IMR-90 (cell line): ENCODE results near the gene KLF11. TPM values are rescaled to one million over a fixed set of nuclear protein-coding genes. Genes with fewer than 3 reads are reported as not detected.

ENCODE experiments used
- ATAC-seq: fragments of 200-7000 bp; cut with Tn5 transposase; 2 replicates; pipeline ENCODE4 v1.9.1; 2020; ENCODE audit warnings: low read depth, mild to moderate bottlenecking, moderate library complexity
- BruUV-seq: library from RNA; stranded (reverse); fragments of 400-500 nt; replicated peaks from 2 replicates; lab custom pipeline; 2021; lab: Mats Ljungman, UMichigan
- CTCF ChIA-PET: fragments of 300-600 bp; formaldehyde crosslinking; extraction: SDS; loops from one replicate; lab custom pipeline; 2021; ENCODE audit warnings: antibody characterized with exemption; lab: Yijun Ruan, JAX
- POLR2A ChIA-PET: fragments of 300-600 bp; sonication (Branson Sonifier 250); formaldehyde crosslinking; loops from one replicate; lab custom pipeline; 2022; ENCODE audit warnings: antibody characterized with exemption; ENCODE audit not compliant: unreplicated experiment; lab: Charles Lee
- DNase-seq: peaks from one replicate; pipeline ENCODE4 v3.0.0; 2013
- H2AFZ ChIP-seq: replicated peaks from 2 replicates; pipeline ENCODE3; 2013; ENCODE audit warnings: low read length, mild to moderate bottlenecking; ENCODE audit not compliant: poor library complexity
- H2AK5ac ChIP-seq: 2 replicates; pipeline ENCODE4 v1.6.1; 2013; ENCODE audit warnings: low read depth, low read length, inconsistent platforms
- H2AK9ac ChIP-seq: replicated peaks from 2 replicates; pipeline ENCODE3; 2013; ENCODE audit warnings: mild to moderate bottlenecking, low read depth, low read length, moderate library complexity; ENCODE audit not compliant: poor library complexity
- H2BK120ac ChIP-seq: 2 replicates; pipeline ENCODE4 v1.6.1; 2013; ENCODE audit warnings: low read depth, low read length, inconsistent platforms
- H2BK15ac ChIP-seq: 3 replicates; pipeline ENCODE4 v1.6.1; 2013; ENCODE audit warnings: low read depth, low read length, inconsistent platforms
- H2BK20ac ChIP-seq: 2 replicates; pipeline ENCODE4 v1.6.1; 2013; ENCODE audit warnings: low read depth, mild to moderate bottlenecking, inconsistent platforms, low read length, moderate library complexity
- H2BK5ac ChIP-seq: 2 replicates; pipeline ENCODE4 v1.6.1; 2013; ENCODE audit warnings: mild to moderate bottlenecking, low read depth, low read length, inconsistent platforms; ENCODE audit not compliant: poor library complexity, severe bottlenecking
- H3K14ac ChIP-seq: replicated peaks from 2 replicates; pipeline ENCODE4 v1.6.1; 2013; ENCODE audit warnings: low read depth, low read length, inconsistent platforms
- H3K18ac ChIP-seq: 2 replicates; pipeline ENCODE4 v1.6.1; 2013; ENCODE audit warnings: low read depth, low read length, control low read depth
- H3K23ac ChIP-seq: 2 replicates; pipeline ENCODE4 v1.6.1; 2013; ENCODE audit warnings: low read depth, low read length, inconsistent platforms
- H3K27ac ChIP-seq: 2 replicates; pipeline ENCODE4 v1.5.1; 2013; ENCODE audit warnings: mild to moderate bottlenecking, control low read depth, low read length; ENCODE audit not compliant: insufficient read depth
- H3K27me3 ChIP-seq: 2 replicates; pipeline ENCODE4 v1.6.1; 2013; ENCODE audit warnings: low read length; ENCODE audit not compliant: control insufficient read depth, insufficient read depth
- H3K36me3 ChIP-seq: 2 replicates; pipeline ENCODE4 v1.6.1; 2013; ENCODE audit warnings: low read length, mixed read lengths; ENCODE audit not compliant: control insufficient read depth, insufficient read depth
- H3K4ac ChIP-seq: 2 replicates; pipeline ENCODE4 v1.6.1; 2013; ENCODE audit warnings: low read depth, low read length, inconsistent platforms
- H3K4me1 ChIP-seq: 2 replicates; pipeline ENCODE4 v1.6.1; 2013; ENCODE audit warnings: low read length, mixed read lengths; ENCODE audit not compliant: control insufficient read depth, insufficient read depth
- H3K4me2 ChIP-seq: 2 replicates; pipeline ENCODE4 v1.6.1; 2013; ENCODE audit warnings: low read depth, mild to moderate bottlenecking, control low read depth, low read length, moderate library complexity
- H3K4me3 ChIP-seq: 2 replicates; pipeline ENCODE4 v1.5.1; 2013; ENCODE audit warnings: low read depth, mild to moderate bottlenecking, control low read depth, low read length, moderate library complexity; ENCODE audit not compliant: insufficient read depth
- H3K56ac ChIP-seq: 2 replicates; pipeline ENCODE4 v1.6.1; 2013; ENCODE audit warnings: low read length, inconsistent platforms; ENCODE audit not compliant: insufficient read depth; ENCODE audit errors: extremely low read depth
- H3K79me1 ChIP-seq, 2 experiments: 2 replicates each; pipeline ENCODE4 v1.6.1; 2013; ENCODE audit warnings: low read length in 2 of 2, inconsistent platforms in 1 of 2, low read depth in 1 of 2
- H3K9ac ChIP-seq: 2 replicates; pipeline ENCODE4 v1.6.1; 2013; ENCODE audit warnings: low read depth, low read length, control low read depth
- H3K9me1 ChIP-seq: 2 replicates; pipeline ENCODE4 v1.6.1; 2013; ENCODE audit warnings: low read length, inconsistent platforms; ENCODE audit not compliant: insufficient read depth
- H3K9me3 ChIP-seq: 2 replicates; pipeline ENCODE4 v1.6.1; 2013; ENCODE audit warnings: low read length; ENCODE audit not compliant: control insufficient read depth, insufficient read depth
- H4K20me1 ChIP-seq: 2 replicates; pipeline ENCODE4 v1.6.1; 2013; ENCODE audit warnings: low read length, inconsistent platforms; ENCODE audit not compliant: insufficient read depth
- H4K5ac ChIP-seq: 2 replicates; pipeline ENCODE4 v1.6.1; 2013; ENCODE audit warnings: mild to moderate bottlenecking, low read depth, low read length, control low read depth
- H4K8ac ChIP-seq, 2 experiments: 2 replicates each; pipeline ENCODE4 v1.6.1; 2013; ENCODE audit warnings: low read depth in 2 of 2, low read length in 2 of 2, control low read depth in 1 of 2, inconsistent platforms in 1 of 2
- H4K91ac ChIP-seq: 2 replicates; pipeline ENCODE4 v1.6.1; 2013; ENCODE audit warnings: low read depth, low read length, inconsistent platforms; ENCODE audit not compliant: insufficient read depth
- CEBPB ChIP-seq: IDR thresholded peaks from 2 replicates; pipeline ENCODE4 v1.6.1; 2012; ENCODE audit warnings: low read depth, low read length, improper control_type of control experiment
- CHD1 ChIP-seq: IDR thresholded peaks from 2 replicates; pipeline ENCODE4 v1.6.1; 2012; ENCODE audit warnings: low read depth, low read length, improper control_type of control experiment
- MAZ ChIP-seq: IDR thresholded peaks from 2 replicates; pipeline ENCODE4 v1.6.1; 2012; ENCODE audit warnings: low read depth, mild to moderate bottlenecking, low read length, improper control_type of control experiment, moderate library complexity, borderline replicate concordance
- MXI1 ChIP-seq: IDR thresholded peaks from 2 replicates; pipeline ENCODE4 v1.6.1; 2012; ENCODE audit warnings: low read depth, mild to moderate bottlenecking, low read length, moderate library complexity, borderline replicate concordance
- POLR2A ChIP-seq: IDR thresholded peaks from 2 replicates; pipeline ENCODE4 v1.6.1; 2012; ENCODE audit warnings: mild to moderate bottlenecking, low read depth, low read length
- RFX5 ChIP-seq: IDR thresholded peaks from 2 replicates; pipeline ENCODE4 v1.8.0; 2012; ENCODE audit warnings: low read depth, mild to moderate bottlenecking, low read length, moderate library complexity
- WGBS, 2 experiments: methylation state at CpG; one replicate each; pipeline versions ENCODE4 v1.1.5 to v1.1.7; 2013; ENCODE audit warnings: missing lambda C conversion rate in 2 of 2; ENCODE audit not compliant: insufficient read length in 1 of 2; ENCODE audit errors: extremely low coverage in 2 of 2; 5-methylcytosine and 5-hydroxymethylcytosine counted together
- dilution Hi-C: fragments of 300-500 bp; cut with HindIII; formaldehyde crosslinking; loops from one replicate; pipeline ENCODE4 v1.14.3; 2018; ENCODE audit warnings: low sequenced_read_pairs; ENCODE audit not compliant: unreplicated experiment
- in situ Hi-C: fragments of 300-500 bp; cut with MboI; formaldehyde crosslinking; loops from 3 replicates; pipeline ENCODE4 v1.14.3; 2019; ENCODE audit warnings: low sequenced_read_pairs, inconsistent platforms, mixed read lengths
- intact Hi-C: fragments of 100-400 bp; cut with micrococcal nuclease; formaldehyde crosslinking; loops from 2 replicates; pipeline ENCODE4 v1.10.0; 2022
- polyA plus RNA-seq, 3 experiments: library from polyadenylated mRNA; depleted of rRNA; stranded (reverse); fragments of >200 nt; gene quantifications; 2 replicates each; pipeline ENCODE4 v1.2.3, GENCODE V29; 2012; ENCODE audit warnings: low replicate concordance in 1 of 3
- total RNA-seq: library from RNA; depleted of rRNA; stranded (reverse); fragments of >200 nt; gene quantifications from 2 replicates; pipeline ENCODE4 v1.2.3, GENCODE V29; 2012
- TF ChIP-seq, protein P1 (sequence below): fragments of 150-350 bp; IDR thresholded peaks from 2 replicates; pipeline ENCODE4 v1.6.1; 2016; ENCODE audit warnings: low read depth, mild to moderate bottlenecking, low read length, moderate library complexity, borderline replicate concordance
- TF ChIP-seq, protein P2 (sequence below): fragments of 150-350 bp; IDR thresholded peaks from 2 replicates; pipeline ENCODE4 v1.6.1; 2017; ENCODE audit warnings: mild to moderate bottlenecking, antibody characterized with exemption, low read length, low read depth

Gene KLF11
- total and polyA plus RNA-seq, 2 of the 4 experiments (the other 2 are of a cell fraction): 2.0 to 2.4 TPM

DNA sequence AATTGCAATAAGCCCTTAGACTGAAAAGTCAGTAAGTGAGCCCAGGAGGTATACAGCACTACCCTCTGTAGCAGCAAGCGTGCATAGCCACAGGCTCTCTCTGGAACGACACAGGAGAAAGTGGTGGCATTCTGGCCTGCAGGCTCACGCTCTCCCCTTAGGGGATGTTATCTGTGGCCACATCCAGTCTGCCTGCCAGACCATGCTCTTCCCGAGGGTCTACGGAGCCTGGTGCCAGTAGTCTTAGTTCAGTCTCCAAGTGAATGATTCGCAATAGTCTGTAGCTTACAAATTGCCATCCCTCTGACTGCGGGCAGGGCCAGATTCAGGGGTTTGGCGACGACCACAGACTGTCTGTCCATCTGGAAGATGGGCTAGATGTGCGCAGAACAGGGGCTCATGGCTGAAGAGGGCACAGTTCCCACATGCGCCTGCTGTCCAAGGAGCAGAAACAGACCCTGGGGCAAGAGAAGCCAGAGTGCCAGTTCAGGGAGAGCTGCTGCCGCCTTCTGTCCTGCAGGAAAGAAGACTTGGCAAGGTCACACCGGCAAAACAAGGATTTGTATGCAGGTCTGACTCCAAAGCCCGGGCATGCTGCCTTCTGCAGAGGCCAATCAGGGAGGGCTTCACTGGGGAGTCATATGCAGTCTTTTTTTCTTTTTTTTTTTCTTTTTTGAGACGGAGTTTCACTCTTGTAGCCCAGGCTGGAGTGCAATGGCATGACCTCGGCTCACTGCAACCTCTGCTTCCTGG, 3.5 kb upstream of the KLF11 start:
- no peak overlapping the region for H3K4ac ChIP-seq
- ChIA-PET POLR2A (no interaction called here), CTCF (no interaction called here)
- H4K8ac ChIP-seq: no peak overlapping the region
- H3K4me2 ChIP-seq: no peak overlapping the region
- H2AK9ac ChIP-seq: no peak overlapping the region
- H3K56ac ChIP-seq: no peak overlapping the region
- BruUV-seq: no TSS peak
- no peaks in the 10 kb centered on the region for H4K20me1 ChIP-seq
- H2BK15ac ChIP-seq: no peak overlapping the region
- H3K18ac ChIP-seq: no peak overlapping the region
- H3K36me3 ChIP-seq: no peaks in the 10 kb centered on the region
- H3K4me3 ChIP-seq: no peak overlapping the region
- in situ Hi-C loops: loop anchor here (10.0 kb wide), 1 partner anchor 475 kb away; no protein-coding TSS in a partner anchor
- no peak overlapping the region for H2AFZ ChIP-seq
- ATAC-seq (no peak), DNase-seq (no peak)
- no peak overlapping the region for H3K27ac ChIP-seq
- H3K79me1 ChIP-seq: peaks cover 0 to 6% of the 10 kb centered on the region in 2 experiments; a peak in 1 of 4 replicates
- no peak for TF ChIP-seq RFX5
- TF ChIP-seq, protein P1, sequence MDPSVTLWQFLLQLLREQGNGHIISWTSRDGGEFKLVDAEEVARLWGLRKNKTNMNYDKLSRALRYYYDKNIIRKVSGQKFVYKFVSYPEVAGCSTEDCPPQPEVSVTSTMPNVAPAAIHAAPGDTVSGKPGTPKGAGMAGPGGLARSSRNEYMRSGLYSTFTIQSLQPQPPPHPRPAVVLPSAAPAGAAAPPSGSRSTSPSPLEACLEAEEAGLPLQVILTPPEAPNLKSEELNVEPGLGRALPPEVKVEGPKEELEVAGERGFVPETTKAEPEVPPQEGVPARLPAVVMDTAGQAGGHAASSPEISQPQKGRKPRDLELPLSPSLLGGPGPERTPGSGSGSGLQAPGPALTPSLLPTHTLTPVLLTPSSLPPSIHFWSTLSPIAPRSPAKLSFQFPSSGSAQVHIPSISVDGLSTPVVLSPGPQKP: no peak
- TF ChIP-seq CEBPB: no peak
- TF ChIP-seq CHD1: no peak
- no peak for TF ChIP-seq MAZ
- TF ChIP-seq, protein P2, sequence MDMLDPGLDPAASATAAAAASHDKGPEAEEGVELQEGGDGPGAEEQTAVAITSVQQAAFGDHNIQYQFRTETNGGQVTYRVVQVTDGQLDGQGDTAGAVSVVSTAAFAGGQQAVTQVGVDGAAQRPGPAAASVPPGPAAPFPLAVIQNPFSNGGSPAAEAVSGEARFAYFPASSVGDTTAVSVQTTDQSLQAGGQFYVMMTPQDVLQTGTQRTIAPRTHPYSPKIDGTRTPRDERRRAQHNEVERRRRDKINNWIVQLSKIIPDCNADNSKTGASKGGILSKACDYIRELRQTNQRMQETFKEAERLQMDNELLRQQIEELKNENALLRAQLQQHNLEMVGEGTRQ: no peak
- TF ChIP-seq POLR2A: no peak
- TF ChIP-seq MXI1: no peak
- no peak overlapping the region for H3K14ac ChIP-seq
- H3K27me3 ChIP-seq: no peaks in the 10 kb centered on the region
- H2AK5ac ChIP-seq: no peak overlapping the region
- H3K9me3 ChIP-seq: no peaks in the 10 kb centered on the region
- H3K4me1 ChIP-seq: peaks cover 9% of the 10 kb centered on the region; the same call in 1 of the 2 replicates
- no peak overlapping the region for H4K91ac ChIP-seq
- dilution Hi-C loops: no loop called here
- intact Hi-C loops: loop anchor here (5.0 to 10.0 kb wide), 2 partner anchors 95 to 153 kb away; no protein-coding TSS in a partner anchor
- peaks cover 7% of the 10 kb centered on the region; the same call in 1 of the 2 replicates for H3K9me1 ChIP-seq
- no peak overlapping the region for H4K5ac ChIP-seq
- no peak overlapping the region for H2BK5ac ChIP-seq
- H2BK120ac ChIP-seq: no peak overlapping the region
- no peak overlapping the region for H2BK20ac ChIP-seq
- H3K23ac ChIP-seq: no peak overlapping the region
- WGBS, 2 experiments: 88% methylated on average over 11 of the region's 16 CpGs; no CpG with 5 or more reads in 1 of the 2 experiments
- H3K9ac ChIP-seq: no peak overlapping the region
